Lower leg skin (tissue), 3 donors: Measurements from ENCODE around the gene PVALB.

Experiments
- CTCF ChIP-seq, 3 donors: fragments of 450-650 bp; IDR thresholded peaks; one replicate each; pipeline ENCODE4 v1.5.1; 2016; ENCODE audit warnings: antibody characterized with exemption in 3 of 3, mild to moderate bottlenecking in 3 of 3, moderate library complexity in 2 of 3
- POLR2A ChIP-seq, 2 donors: fragments of 450-650 bp; IDR thresholded peaks; one replicate each; pipeline ENCODE4 v1.6.1; 2016 to 2017; ENCODE audit warnings: antibody characterized with exemption in 2 of 2, mild to moderate bottlenecking in 1 of 2, moderate library complexity in 1 of 2

- TF ChIP-seq CTCF (IDR thresholded peaks at IDR 0.05), result no peak
- TF ChIP-seq POLR2A (IDR thresholded peaks at IDR 0.05), result no peak
Measured at GRCh38 chr22:36835903-36836302, 19.1 kb upstream of the PVALB start.
